Peyer's patch (tissue), 4 donors: Measurements from ENCODE around the gene CAPG.

Source experiments
- POLR2A ChIP-seq, 2 donors: fragments of 450-650 bp; IDR thresholded peaks; one replicate each; pipeline ENCODE4 v1.5.1; 2017; ENCODE audit warnings: antibody characterized with exemption in 2 of 2, mild to moderate bottlenecking in 2 of 2, moderate library complexity in 2 of 2
- TF ChIP-seq, protein P1 (sequence below), 6 experiments: fragments of 450-650 bp in 4 of 6; fragments of 200-600 bp in 2 of 6; sonication (generic) in 1 of 6; IDR thresholded peaks; one replicate each; pipeline ENCODE4 v1.5.1; 2017 to 2019; ENCODE audit warnings: antibody characterized with exemption in 6 of 6, mild to moderate bottlenecking in 3 of 6, moderate library complexity in 1 of 6

DNA sequence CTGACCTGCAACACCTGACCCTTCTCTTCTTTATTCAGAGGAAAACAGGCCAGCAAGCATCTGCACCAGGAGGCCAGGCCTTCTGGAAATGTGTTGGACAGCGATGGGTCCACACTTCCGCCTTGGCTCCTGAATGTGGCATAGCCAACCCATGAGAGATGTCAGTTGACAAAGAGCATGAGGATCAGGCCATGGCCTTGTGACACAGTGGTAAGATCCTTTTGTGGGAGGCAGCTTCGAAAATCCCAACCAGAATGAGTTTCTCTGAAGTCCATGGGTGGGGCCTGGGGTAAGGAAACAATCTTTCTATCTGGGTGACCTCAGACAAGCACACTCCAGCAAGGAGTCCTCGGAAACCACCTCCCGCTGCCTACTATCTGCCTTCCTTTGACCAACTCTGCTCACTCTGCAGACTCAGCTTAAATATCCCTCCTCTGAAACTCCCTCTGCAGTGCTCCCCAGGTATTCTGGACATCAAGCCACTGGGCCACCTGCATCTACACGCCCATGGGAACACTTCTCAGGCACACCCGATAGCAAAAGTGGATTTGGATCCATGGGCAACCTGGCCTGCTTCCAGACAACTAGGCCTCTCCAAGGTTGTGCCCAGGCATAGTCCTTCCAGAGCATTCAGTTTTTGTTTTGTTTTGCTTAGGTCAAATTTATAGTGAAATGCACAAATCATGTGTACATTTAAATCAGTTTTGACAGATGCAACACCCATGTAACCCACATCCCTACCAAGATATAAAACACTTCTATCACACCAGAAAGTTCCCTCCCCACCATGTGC, 4.8 kb upstream of the CAPG start:
- TF ChIP-seq, protein P1, sequence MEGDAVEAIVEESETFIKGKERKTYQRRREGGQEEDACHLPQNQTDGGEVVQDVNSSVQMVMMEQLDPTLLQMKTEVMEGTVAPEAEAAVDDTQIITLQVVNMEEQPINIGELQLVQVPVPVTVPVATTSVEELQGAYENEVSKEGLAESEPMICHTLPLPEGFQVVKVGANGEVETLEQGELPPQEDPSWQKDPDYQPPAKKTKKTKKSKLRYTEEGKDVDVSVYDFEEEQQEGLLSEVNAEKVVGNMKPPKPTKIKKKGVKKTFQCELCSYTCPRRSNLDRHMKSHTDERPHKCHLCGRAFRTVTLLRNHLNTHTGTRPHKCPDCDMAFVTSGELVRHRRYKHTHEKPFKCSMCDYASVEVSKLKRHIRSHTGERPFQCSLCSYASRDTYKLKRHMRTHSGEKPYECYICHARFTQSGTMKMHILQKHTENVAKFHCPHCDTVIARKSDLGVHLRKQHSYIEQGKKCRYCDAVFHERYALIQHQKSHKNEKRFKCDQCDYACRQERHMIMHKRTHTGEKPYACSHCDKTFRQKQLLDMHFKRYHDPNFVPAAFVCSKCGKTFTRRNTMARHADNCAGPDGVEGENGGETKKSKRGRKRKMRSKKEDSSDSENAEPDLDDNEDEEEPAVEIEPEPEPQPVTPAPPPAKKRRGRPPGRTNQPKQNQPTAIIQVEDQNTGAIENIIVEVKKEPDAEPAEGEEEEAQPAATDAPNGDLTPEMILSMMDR (IDR thresholded peaks at IDR 0.05), result no peak
- TF ChIP-seq POLR2A (IDR thresholded peaks at IDR 0.05), result no peak
